Coronary artery (tissue), 2 donors: ENCODE data around the gene SLAMF1.
"Not testable (repeated sequence)": the region's sequence is repeated elsewhere in the genome, so short reads cannot be mapped to it uniquely, and the experiment has no call there.

Source experiments
- DNase-seq: peaks from one replicate; pipeline ENCODE4 v3.0.0-alpha.2; 2017; ENCODE audit warnings: low spot score
- H3K27ac ChIP-seq, 2 donors: fragments of 200-600 bp; sonication (generic); one replicate each; pipeline ENCODE4 v1.5.1; 2016 to 2019
- H3K4me3 ChIP-seq: fragments of 200-600 bp; sonication (generic); 2 replicates; pipeline ENCODE4 v1.5.1; 2016; ENCODE audit warnings: mild to moderate bottlenecking, moderate library complexity
- CTCF ChIP-seq: fragments of 200-600 bp; sonication (generic); IDR thresholded peaks from one replicate; pipeline ENCODE4 v1.5.1; 2019; ENCODE audit warnings: antibody characterized with exemption

SLAMF1 gene

GRCh38 chr1:160652924-160653619 is 6.2 kb upstream of the SLAMF1 start:
- H3K27ac ChIP-seq: no peak overlapping the region
- no peak overlapping the region for H3K4me3 ChIP-seq
- no peak for TF ChIP-seq CTCF
- no peak for DNase-seq

GRCh38 chr1:160652065-160652641 is 5.3 kb upstream of the SLAMF1 start:
- not testable (repeated sequence) for DNase-seq, H3K4me3 ChIP-seq, H3K27ac ChIP-seq

- no peak for TF ChIP-seq CTCF
- DNase-seq: no peak
- H3K4me3 ChIP-seq: no peak overlapping the region
- no peak overlapping the region for H3K27ac ChIP-seq
Observed at GRCh38 chr1:160651433-160652064, 4.7 kb upstream of the SLAMF1 start.

- Histone ChIP-seq H3K27ac (no peak overlapping the region), H3K4me3 (no peak overlapping the region)
- DNase-seq: no peak
- no peak for TF ChIP-seq CTCF
Observed at GRCh38 chr1:160647329-160647720, 481 bp upstream of the SLAMF1 start.

- TF ChIP-seq CTCF: no peak
- Histone ChIP-seq H3K27ac (no peak overlapping the region), H3K4me3 (no peak overlapping the region)
- no peak for DNase-seq
Observed at GRCh38 chr1:160646180-160646579, 664 bp downstream of the SLAMF1 start.

- DNase-seq: no peak
- H3K27ac ChIP-seq: no peak overlapping the region
- no peak overlapping the region for H3K4me3 ChIP-seq
- no peak for TF ChIP-seq CTCF
Observed at GRCh38 chr1:160645386-160646130, 1.3 kb downstream of the SLAMF1 start.

- DNase-seq: no peak
- no peak overlapping the region for H3K27ac ChIP-seq
- TF ChIP-seq CTCF: no peak
- no peak overlapping the region for H3K4me3 ChIP-seq
Observed at GRCh38 chr1:160644399-160644798, 2.4 kb downstream of the SLAMF1 start.
